NCI-H69 (cell line): ENCODE data around the gene TNIK.
"Not testable (repeated sequence)": the region's sequence is repeated elsewhere in the genome, so short reads cannot be mapped to it uniquely, and the experiment has no call there.

Source experiments
- DNase-seq: peaks from one replicate; lab custom pipeline; 2025; lab: John Stamatoyannopoulos, UW

TNIK gene

GRCh38 chr3:171255236-171255806 lies 204.9 kb downstream of the TNIK start:
- no peak for DNase-seq

- DNase-seq: no peak
Measured at GRCh38 chr3:171254315-171254714, 205.9 kb downstream of the TNIK start.

- DNase-seq: no peak
Measured at GRCh38 chr3:171251835-171252234, 208.4 kb downstream of the TNIK start.

GRCh38 chr3:171250444-171250843 lies 209.8 kb downstream of the TNIK start:
- no peak for DNase-seq

GRCh38 chr3:171249245-171249644 lies 211.0 kb downstream of the TNIK start:
- DNase-seq: no peak

GRCh38 chr3:171248426-171249111 lies 211.6 kb downstream of the TNIK start:
- no peak for DNase-seq

GRCh38 chr3:171245796-171246765 lies 214.1 kb downstream of the TNIK start:
- DNase-seq: no peak

GRCh38 chr3:171242951-171243350 lies 217.3 kb downstream of the TNIK start:
- no peak for DNase-seq

GRCh38 chr3:171242170-171242569 lies 218.0 kb downstream of the TNIK start:
- DNase-seq: no peak

- DNase-seq: not testable (repeated sequence)
Measured at GRCh38 chr3:171241655-171242054, 218.6 kb downstream of the TNIK start.

GRCh38 chr3:171240504-171240835 lies 219.7 kb downstream of the TNIK start:
- no peak for DNase-seq

GRCh38 chr3:171239757-171240503 lies 220.3 kb downstream of the TNIK start:
- no peak for DNase-seq

- DNase-seq: no peak
Measured at GRCh38 chr3:171237009-171237385, 223.2 kb downstream of the TNIK start.

GRCh38 chr3:171236265-171237008 lies 223.8 kb downstream of the TNIK start:
- DNase-seq: no peak

GRCh38 chr3:171234298-171235010 lies 225.8 kb downstream of the TNIK start:
- DNase-seq: no peak

GRCh38 chr3:171231361-171231760 lies 228.8 kb downstream of the TNIK start:
- no peak for DNase-seq

GRCh38 chr3:171230865-171231264 lies 229.3 kb downstream of the TNIK start:
- DNase-seq: no peak

- DNase-seq: no peak
Measured at GRCh38 chr3:171229173-171229572, 231.0 kb downstream of the TNIK start.

GRCh38 chr3:171228240-171228639 lies 232.0 kb downstream of the TNIK start:
- no peak for DNase-seq

- DNase-seq: no peak
Measured at GRCh38 chr3:171227828-171228227, 232.4 kb downstream of the TNIK start.

- DNase-seq: no peak
Measured at GRCh38 chr3:171227359-171227758, 232.8 kb downstream of the TNIK start.
